Measurements from ENCODE around the gene NEK7.

The NEK7 gene

DNA sequence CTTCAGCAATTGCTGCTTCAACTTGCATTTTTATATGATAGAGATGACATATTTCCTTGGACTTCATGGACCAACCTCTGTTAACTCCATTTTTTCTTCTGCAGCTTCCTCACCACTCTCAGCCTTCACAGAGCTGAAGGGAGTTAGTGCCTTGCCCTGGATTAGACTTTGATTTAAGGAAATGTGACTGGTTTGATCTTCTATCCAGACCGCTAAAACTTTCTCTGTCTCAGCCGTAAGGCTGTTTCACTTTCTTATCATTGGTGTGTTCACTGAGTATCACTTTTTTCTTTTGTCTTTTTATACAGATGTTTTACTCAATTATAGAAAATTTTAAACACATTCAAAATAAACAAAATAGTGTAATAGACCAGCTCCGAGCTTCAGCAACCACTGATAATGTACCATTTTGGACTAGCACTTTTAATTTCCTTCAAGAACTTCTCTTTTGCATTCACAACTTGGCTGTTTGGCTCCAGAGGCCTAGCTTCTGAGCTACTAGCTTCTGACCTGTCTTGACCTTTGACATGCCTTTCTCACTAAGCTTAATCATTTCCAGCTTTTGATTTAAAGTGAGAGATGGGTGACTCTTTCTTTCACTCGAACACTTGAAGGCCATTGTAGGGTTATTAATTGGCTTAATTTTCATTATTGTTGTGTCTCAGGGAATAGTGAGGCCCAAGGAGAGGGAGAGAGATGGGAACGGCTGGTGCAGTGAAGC, 9.3 kb downstream of the NEK7 start:
- in situ Hi-C loops (cut with HindIII; ENCODE audit: low pct_ligation_motif_present, low pct_unique_long_range_greater_than_20kb, low sequenced_read_pairs) = no loop called here
- DNase-seq = peak; percentile 49

DNA sequence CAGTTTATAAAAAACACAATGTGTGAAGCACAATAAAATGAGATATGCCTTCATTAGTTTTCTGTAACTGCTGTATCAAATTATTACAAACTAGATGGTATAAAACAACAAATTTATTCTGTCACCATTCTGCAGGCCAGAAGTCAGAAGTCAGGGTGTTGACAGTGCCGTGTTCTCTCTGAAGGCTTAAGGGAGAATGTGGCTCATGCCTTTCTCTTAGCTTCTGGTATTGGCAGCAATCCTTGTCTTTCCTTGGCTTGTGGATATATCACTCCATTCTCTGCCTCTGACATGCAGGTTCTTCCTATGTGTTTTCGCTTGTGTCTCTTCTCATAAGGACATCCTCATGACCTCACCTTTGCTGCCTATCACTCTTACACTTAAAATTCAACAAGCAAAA, 10.1 kb downstream of the NEK7 start:
- in situ Hi-C loops (cut with HindIII; ENCODE audit: low pct_ligation_motif_present, low pct_unique_long_range_greater_than_20kb, low sequenced_read_pairs) = no loop called here
- DNase-seq = no peak

DNA sequence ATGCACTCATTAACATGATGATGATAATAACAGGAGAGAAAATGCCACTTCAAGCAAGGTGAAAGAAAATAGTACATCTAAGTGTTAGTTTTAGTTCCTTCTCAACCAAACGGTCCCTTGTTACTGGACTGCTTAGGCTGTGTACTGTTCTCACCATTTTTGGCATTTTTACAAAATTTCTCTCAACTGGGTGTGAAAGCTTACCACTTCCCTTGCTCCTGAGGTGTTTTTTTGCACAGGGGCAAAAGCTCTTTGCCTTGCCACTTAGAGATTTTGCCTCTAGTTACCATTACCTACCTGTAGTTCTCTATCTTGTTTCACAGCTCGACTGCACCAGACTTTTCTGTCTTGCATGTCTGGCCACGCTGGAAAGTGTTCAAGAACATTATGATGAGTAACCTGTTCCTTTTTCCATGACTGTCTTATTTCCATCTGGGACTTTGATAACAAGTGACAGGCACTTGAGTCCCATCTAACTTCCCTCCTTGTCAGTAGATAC, 10.7 kb downstream of the NEK7 start:
- DNase-seq = peak; percentile 54

DNA sequence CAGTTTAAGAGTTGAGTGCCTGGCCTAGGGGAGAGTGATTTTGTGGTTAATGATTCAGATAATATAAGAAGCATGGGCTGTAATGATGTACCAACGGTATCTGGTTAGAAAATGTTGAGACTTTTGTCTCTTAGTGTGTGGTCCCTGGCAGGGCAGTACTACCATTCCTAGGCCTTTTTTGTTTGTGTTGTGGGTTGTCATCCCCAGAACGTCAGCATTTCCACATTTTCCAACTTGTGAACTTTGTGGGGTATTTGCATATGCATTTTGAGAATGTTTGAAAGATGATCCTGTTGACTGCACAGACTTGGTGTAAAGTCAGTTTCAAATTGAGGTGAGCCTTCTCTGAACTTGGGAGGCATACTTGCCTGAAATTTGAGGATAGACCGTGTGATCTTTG, 11.4 kb downstream of the NEK7 start:
- DNase-seq = no peak
- in situ Hi-C loops (cut with HindIII; ENCODE audit: low pct_ligation_motif_present, low pct_unique_long_range_greater_than_20kb, low sequenced_read_pairs) = no loop called here

More for the DNA sequence above, 10.7 kb downstream of the NEK7 start:
- in situ Hi-C loops (cut with HindIII; ENCODE audit: low pct_ligation_motif_present, low pct_unique_long_range_greater_than_20kb, low sequenced_read_pairs) = no loop called here

DNA sequence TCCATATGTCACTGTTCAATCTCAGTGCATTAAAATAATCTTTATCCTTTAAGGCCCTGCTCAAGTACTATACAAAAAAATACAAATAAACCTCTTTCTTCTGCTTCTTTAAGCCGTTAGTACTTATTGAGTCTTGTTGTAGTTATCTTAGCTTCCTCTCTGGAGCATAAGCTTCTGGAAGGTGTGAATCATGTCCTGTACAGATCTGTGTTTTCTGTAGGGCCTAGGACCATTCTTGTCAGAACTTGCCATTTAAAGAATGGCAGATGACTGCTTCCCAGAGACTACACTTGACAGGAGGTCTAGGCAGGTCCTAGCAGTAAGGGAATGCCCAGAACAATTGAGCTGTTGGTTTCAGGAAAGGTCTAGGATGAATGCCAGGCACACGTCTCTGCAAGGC, 12.9 kb downstream of the NEK7 start:
- in situ Hi-C loops (cut with HindIII; ENCODE audit: low pct_ligation_motif_present, low pct_unique_long_range_greater_than_20kb, low sequenced_read_pairs) = no loop called here
- no peak for DNase-seq

DNA sequence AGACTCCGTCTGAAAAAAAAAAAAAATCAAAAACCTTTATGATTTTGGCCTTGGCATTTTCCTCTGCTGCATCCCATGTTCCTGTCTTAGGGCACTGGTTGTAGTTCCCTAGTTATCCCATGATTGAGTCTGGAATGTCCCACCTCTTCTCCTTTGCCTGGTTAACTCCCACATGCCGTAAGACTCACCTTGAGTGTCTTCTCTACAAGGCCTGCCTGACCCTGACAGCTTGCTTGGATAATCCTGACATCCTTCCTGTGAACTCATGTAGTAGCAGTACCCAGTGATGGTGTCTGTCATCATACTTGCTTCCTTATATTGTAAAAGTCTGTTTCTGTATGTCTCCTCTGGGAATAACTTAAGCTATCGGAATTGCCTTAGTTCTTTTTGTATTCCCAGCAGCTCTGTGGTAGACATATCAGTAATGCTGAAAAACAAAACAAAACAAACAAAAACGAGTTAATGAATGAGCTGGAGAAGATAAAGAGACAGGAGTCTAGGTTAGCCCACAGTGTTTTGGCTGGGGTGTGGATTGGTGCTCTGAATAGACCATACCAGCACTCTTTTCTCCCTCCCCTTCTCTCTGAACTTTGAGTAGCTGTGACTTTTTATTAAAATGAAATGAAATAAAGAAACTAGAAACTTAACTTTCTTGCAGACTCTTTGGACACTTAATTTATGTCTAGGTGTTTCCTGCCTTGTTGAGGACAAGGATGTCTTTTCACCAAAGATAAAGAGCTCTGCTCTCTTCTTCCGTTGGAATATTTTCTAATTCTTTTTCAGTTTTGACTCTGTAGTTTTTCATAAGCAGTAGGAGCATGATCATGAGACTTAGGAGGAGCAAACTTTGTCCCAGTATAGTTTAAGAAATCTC, 15.1 kb downstream of the NEK7 start:
- in situ Hi-C loops (cut with HindIII; ENCODE audit: low pct_ligation_motif_present, low pct_unique_long_range_greater_than_20kb, low sequenced_read_pairs) = no loop called here
- no peak for DNase-seq

DNA sequence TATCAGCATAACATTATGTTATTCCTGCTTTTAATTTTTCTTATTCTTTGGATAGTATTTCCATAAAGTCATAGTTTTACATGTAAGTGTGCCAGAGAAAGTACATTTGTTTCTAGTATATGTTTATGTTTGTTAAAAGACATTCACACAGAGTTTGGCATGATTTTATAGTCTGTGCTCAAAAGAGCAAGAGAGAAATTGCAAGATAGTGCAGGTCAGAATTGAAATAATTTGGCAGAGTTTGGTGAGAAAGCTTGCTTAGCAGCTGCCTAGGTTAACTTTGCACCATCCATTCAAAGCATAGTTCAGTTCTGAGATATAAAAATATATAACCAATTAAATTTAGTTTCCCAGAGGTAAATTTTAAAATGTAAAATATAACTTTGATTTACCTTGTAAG, 17.0 kb downstream of the NEK7 start:
- no peak for DNase-seq
- in situ Hi-C loops (cut with HindIII; ENCODE audit: low pct_ligation_motif_present, low pct_unique_long_range_greater_than_20kb, low sequenced_read_pairs) = no loop called here

DNA sequence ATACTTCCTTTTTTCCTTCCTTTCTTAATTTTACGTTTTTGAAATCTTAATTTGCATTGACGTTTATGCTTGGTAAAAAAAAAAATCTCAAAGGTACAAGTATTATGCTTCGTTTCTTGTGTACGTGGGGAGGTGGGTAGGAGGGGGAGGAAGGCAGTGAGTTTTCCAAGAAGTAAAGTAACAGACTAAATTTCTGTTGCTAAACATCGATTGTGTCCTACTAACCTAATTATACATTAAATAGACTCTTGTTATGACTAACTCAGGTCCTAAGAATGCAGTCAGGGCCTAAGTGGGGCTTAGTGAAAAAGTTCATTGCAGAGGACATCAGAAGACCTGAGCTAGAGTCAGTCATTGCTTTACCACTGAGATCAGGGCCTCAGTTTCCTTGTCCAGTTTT, 17.5 kb downstream of the NEK7 start:
- DNase-seq = no peak
- in situ Hi-C loops (cut with HindIII; ENCODE audit: low pct_ligation_motif_present, low pct_unique_long_range_greater_than_20kb, low sequenced_read_pairs) = no loop called here

DNA sequence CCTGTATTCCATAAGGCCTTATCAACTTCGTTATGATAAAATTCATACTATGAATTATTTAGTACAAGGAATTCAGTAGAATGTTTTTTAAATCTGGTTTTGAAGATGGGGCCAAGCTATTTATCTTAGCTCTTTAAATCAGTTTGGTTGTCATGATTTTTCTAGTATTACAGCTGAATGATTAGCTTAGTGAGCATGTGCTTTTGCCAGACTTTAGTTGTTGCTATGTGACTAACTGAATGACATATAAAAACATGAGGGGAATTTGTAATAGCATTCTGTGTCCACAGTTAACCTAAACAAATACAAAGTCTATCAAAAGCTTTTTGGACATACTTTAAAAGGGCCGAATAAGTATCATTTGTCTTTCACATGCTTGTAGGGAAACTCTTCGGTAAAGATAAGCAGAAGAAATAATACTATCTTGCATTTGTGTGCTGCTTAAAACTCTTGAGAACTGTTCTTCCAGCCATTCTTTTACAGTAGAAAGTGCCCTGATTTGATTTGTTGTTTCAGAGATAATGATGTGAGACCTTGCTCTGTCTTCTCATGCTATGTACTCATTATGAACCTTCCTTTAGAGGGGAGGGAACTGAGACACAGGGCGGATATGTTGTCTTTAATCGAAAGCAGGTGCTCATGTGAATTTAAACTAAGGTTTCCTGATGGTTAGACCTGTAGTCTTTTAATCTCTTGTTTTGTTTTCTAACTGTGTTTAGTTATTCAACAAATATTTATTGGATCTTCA, 18.8 kb downstream of the NEK7 start:
- DNase-seq = no peak
- in situ Hi-C loops (cut with HindIII; ENCODE audit: low pct_ligation_motif_present, low pct_unique_long_range_greater_than_20kb, low sequenced_read_pairs) = no loop called here

DNA sequence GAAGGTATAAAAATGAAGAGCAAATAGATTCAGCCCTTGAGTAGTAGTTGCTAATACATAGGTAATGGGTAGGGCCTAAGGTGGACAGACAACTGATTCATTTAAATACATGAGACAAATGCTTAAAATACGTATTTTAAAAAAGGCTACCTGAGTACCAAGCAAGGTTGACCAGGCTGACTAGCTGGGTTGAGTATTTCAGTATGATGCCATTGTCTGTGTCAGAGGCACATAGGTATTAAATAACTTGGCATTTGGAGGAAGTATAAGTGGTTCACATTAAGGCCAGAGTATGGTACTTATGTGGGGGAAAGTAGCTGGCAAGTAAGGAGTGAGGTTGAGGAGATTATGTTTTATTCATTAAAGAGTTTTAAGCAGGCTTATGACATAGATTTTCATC, 19.4 kb downstream of the NEK7 start:
- in situ Hi-C loops (cut with HindIII; ENCODE audit: low pct_ligation_motif_present, low pct_unique_long_range_greater_than_20kb, low sequenced_read_pairs) = no loop called here
- no peak for DNase-seq

DNA sequence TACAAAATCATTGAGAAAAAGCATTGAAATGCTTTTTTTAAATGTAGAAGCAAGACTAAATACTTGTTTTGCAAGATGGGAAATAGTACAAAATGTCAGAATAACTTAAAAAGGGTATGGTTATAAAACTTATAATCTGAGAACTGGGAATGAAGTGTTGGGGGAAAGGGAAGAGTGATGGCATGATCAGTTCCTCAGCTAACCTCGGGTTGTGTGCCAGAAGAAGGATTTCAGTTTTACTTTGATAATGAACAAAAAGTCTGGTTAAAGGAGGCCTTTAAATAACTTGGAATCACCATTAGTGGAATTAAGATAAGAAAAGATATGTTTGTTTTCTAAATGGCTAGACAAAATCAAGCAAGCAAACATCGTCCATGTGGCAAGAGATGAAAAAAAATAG, 20.7 kb downstream of the NEK7 start:
- in situ Hi-C loops (cut with HindIII; ENCODE audit: low pct_ligation_motif_present, low pct_unique_long_range_greater_than_20kb, low sequenced_read_pairs) = no loop called here
- no peak for DNase-seq

DNA sequence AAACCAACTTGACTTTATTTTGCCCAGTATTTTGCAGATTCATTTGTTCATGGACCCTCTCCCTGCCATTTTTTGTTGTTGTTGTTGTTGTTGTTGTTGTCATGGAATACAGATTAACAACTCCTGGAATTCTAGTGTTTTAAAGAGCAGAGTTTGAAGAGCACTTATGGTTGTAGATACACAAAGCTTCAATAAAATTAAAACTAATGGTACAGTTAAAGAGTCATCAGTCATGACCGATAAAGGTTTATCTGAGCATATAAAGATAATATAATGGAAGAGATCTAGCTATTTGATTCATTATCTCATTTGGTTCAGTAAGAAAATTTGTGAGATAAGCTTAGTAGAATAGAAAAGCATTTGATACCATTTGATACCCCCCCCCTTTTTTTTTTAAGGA, 21.8 kb downstream of the NEK7 start:
- in situ Hi-C loops (cut with HindIII; ENCODE audit: low pct_ligation_motif_present, low pct_unique_long_range_greater_than_20kb, low sequenced_read_pairs) = no loop called here

DNA sequence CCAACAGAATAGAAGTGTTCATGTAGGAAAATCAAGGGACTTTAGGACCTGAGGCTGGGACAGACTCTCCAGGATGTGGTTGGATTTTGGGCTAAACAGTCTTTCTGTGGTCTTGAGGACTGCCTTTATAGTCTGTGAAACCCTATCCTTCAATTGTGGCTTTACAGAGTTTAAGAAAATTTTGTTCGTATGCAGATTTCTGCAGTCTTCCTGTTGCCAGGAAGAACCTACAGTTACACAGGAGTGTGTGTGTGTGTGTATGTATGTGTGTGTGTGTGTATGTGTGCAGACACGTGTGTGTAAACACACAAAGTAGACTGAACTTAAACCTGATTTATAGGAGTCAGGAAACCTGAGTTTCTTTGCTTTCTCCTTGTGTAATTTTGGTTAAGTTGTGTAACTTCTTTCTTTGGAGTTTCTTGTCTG, 22.8 kb downstream of the NEK7 start:
- DNase-seq = no peak
- in situ Hi-C loops (cut with HindIII; ENCODE audit: low pct_ligation_motif_present, low pct_unique_long_range_greater_than_20kb, low sequenced_read_pairs) = no loop called here

More for the DNA sequence above, 21.8 kb downstream of the NEK7 start:
- DNase-seq = no peak

DNA sequence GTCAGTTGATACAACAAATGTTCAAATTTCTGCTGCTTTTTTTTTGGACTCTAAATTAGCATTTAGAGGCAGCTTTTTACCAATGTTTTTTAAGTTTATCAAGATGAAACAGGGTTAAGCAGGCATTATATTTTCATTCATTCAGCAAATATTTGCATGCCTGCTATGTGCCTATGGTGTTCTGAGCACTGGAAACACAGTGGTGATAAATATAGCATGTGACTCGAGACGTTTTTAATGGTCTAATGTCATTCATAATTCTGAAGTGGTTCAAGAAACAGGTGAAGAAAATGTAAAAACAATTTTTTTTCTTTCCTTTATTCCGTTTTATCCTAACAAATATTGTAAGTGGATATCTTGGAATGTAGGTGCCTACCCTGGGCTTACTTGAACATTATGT, 26.8 kb downstream of the NEK7 start:
- in situ Hi-C loops (cut with HindIII; ENCODE audit: low pct_ligation_motif_present, low pct_unique_long_range_greater_than_20kb, low sequenced_read_pairs) = no loop called here
- no peak for DNase-seq

DNA sequence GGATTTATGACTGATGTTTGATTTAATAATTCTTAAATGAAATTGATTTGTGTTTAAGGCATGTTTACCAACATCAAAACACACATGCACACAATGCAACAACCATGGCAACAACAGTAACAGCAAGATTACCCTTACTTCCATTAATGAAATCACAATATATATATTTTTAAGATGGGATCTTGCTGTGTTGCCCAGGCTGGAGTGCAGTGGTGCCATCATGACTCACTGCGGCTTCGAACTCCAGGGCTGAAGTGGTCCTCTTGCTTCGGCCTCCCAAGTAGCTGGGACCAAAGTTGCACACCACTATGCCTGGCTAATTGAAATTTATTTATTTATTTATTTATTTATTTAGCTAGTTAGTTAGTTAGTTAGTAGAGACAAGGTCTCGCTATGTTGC, 27.7 kb downstream of the NEK7 start:
- in situ Hi-C loops (cut with HindIII; ENCODE audit: low pct_ligation_motif_present, low pct_unique_long_range_greater_than_20kb, low sequenced_read_pairs) = no loop called here
- DNase-seq = no peak

DNA sequence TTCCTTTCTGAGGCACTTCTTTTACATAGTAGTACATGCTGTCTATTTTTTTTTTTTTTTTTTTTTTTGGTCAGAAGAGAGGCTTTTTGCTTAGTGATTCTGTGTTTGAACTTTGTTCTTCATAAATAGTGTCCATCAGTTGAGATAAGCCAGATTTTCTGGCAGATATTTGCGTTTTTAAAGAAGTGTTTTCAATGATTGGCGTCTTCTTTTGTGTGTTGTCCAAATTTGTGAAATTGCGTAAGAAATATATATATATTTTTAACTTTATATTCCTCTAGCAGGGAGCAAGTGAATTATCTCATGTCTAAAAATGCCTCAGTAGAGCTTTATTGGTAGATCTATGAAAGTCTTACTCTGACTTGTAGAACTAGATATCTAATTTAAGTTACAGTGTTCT, 28.3 kb downstream of the NEK7 start:
- no peak for DNase-seq
- in situ Hi-C loops (cut with HindIII; ENCODE audit: low pct_ligation_motif_present, low pct_unique_long_range_greater_than_20kb, low sequenced_read_pairs) = no loop called here

DNA sequence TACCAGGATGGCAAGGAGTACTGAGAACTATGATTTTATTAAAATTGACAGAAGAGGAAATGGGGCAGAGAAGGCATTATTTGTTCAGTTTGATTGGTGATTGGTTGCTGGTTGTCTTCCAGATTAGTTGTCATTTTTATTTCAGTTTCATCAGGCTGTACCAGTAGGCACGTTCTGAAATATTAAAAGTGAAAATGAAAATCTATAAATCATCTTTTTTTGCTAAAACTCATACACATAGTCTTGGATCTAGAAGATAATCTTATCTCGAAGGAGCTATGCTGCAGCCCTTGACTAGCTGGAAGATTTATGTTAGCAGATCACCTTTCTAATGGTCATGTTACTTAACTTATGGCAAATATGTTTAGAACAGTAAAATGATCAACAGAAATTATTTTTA, 29.0 kb downstream of the NEK7 start:
- in situ Hi-C loops (cut with HindIII; ENCODE audit: low pct_ligation_motif_present, low pct_unique_long_range_greater_than_20kb, low sequenced_read_pairs) = no loop called here
- no peak for DNase-seq

DNA sequence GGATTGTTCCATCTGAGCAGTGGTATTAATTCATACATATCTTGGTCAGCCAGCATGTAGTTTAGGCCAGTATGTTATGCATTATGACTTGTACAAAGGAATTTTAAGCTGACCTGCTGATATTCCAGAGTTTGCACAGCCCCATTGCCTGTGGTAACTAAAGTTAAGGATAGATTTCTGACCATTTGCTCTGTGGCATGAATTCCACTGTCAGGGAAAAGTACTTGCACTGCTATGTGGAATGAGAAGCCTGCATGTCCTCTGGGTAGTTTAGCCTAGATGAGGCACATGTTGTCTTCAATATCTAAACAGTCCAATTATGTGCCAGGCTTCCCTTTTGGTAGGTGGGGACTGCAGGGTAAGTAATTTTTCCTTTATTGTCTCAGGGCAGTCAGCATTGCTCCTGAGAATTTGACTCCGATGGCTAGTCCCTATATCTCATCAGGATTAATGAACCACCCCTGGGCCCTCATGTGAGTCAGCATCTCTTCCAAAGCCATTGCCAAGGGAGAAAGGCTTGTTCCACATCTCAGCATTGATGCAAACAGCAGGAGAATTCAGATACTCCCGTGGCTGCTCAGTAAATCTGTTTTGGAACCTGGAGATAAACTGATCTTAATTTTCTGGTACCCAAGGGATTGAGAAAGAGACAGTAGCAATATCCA, 30.2 kb downstream of the NEK7 start:
- in situ Hi-C loops (cut with HindIII; ENCODE audit: low pct_ligation_motif_present, low pct_unique_long_range_greater_than_20kb, low sequenced_read_pairs) = no loop called here
- no peak for DNase-seq

All from ACHN (cell line).